H1 (cell line): Measurements from ENCODE around the gene DYRK1A. TPM values are rescaled to one million over a fixed set of nuclear protein-coding genes. Genes with fewer than 3 reads are reported as not detected.
"Not testable (repeated sequence)": the region's sequence is repeated elsewhere in the genome, so short reads cannot be mapped to it uniquely, and the experiment has no call there.

ENCODE experiments used
- CTCF ChIA-PET: fragments of 300-600 bp; sonication (Branson Sonifier 250); formaldehyde crosslinking; loops from one replicate; lab custom pipeline; 2021; ENCODE audit not compliant: partially characterized antibody; lab: Charles Lee
- POLR2A ChIA-PET: fragments of 300-600 bp; sonication (Branson Sonifier 250); formaldehyde crosslinking; loops from one replicate; lab custom pipeline; 2021; ENCODE audit warnings: inconsistent platforms; ENCODE audit not compliant: partially characterized antibody; lab: Charles Lee
- DNase-seq, 2 experiments: peaks; one replicate each; pipeline versions ENCODE4 v3.0.0 to v3.0.0-alpha.2; 2010 to 2022; ENCODE audit warnings: low spot score in 2 of 2, low read depth in 1 of 2, mixed read lengths in 1 of 2
- FAIRE-seq: peaks from 2 replicates; lab custom pipeline; 2011; peaks lifted over from hg19 to GRCh38; lab: Jason Lieb, UNC
- H2AFZ ChIP-seq: 2 replicates; pipeline ENCODE4 v1.8.1; 2012; ENCODE audit warnings: low read length, inconsistent platforms
- H2AK5ac ChIP-seq: 2 replicates; pipeline ENCODE4 v1.6.1; 2013; ENCODE audit warnings: low read depth, low read length
- H2BK120ac ChIP-seq: replicated peaks from 2 replicates; pipeline ENCODE3; 2013; ENCODE audit warnings: low read depth, low read length, inconsistent platforms
- H2BK12ac ChIP-seq: 2 replicates; pipeline ENCODE4 v1.6.1; 2013; ENCODE audit warnings: low read depth, low read length
- H2BK15ac ChIP-seq: 2 replicates; pipeline ENCODE4 v1.6.1; 2013; ENCODE audit warnings: low read length
- H2BK20ac ChIP-seq: 2 replicates; pipeline ENCODE4 v1.6.1; 2013; ENCODE audit warnings: low read length
- H2BK5ac ChIP-seq: 2 replicates; pipeline ENCODE4 v1.6.1; 2013; ENCODE audit warnings: low read depth, low read length
- H3K14ac ChIP-seq: 2 replicates; pipeline ENCODE4 v1.6.1; 2013; ENCODE audit warnings: inconsistent platforms; ENCODE audit not compliant: insufficient read length
- H3K18ac ChIP-seq: 2 replicates; pipeline ENCODE4 v1.6.1; 2013; ENCODE audit warnings: low read length; ENCODE audit errors: extremely low read depth
- H3K23ac ChIP-seq: 2 replicates; pipeline ENCODE4 v1.6.1; 2013; ENCODE audit warnings: inconsistent platforms; ENCODE audit not compliant: insufficient read length
- H3K23me2 ChIP-seq: 2 replicates; pipeline ENCODE4 v1.6.1; 2013; ENCODE audit warnings: low read depth, low read length
- H3K27ac ChIP-seq: 2 replicates; pipeline ENCODE4 v1.6.1; 2011; ENCODE audit warnings: low read depth, low read length, inconsistent platforms
- H3K27me3 ChIP-seq, 4 experiments: replicated peaks in 1 of 4; 1 replicate in 1 of 4; 2 replicates in 3 of 4; pipeline versions ENCODE4 v1.6.1 to v1.8.1; 2011 to 2013; ENCODE audit warnings: low read length in 3 of 4, mild to moderate bottlenecking in 3 of 4, inconsistent platforms in 2 of 4, mixed read lengths in 2 of 4, moderate library complexity in 1 of 4; ENCODE audit not compliant: control insufficient read depth in 3 of 4, insufficient read depth in 3 of 4; ENCODE audit errors: extremely low read depth in 1 of 4
- H3K36me3 ChIP-seq, 4 experiments: 2 replicates each; pipeline versions ENCODE4 v1.6.1 to v1.8.1; 2011 to 2013; ENCODE audit warnings: mild to moderate bottlenecking in 4 of 4, low read length in 3 of 4, moderate library complexity in 2 of 4, control low read depth in 1 of 4, inconsistent platforms in 1 of 4; ENCODE audit not compliant: insufficient read depth in 4 of 4, control insufficient read depth in 2 of 4
- H3K4ac ChIP-seq: replicated peaks from 2 replicates; pipeline ENCODE3; 2013; ENCODE audit warnings: low read length, low read depth, mixed read lengths, inconsistent platforms; ENCODE audit not compliant: insufficient read length
- H3K4me1 ChIP-seq, 4 experiments: replicated peaks in 1 of 4; 1 replicate in 1 of 4; 2 replicates in 3 of 4; pipeline versions ENCODE4 v1.6.1 to v1.8.1; 2011 to 2013; ENCODE audit warnings: low read length in 3 of 4, inconsistent platforms in 2 of 4, mixed read lengths in 1 of 4; ENCODE audit not compliant: insufficient read depth in 4 of 4, control insufficient read depth in 3 of 4
- H3K4me2 ChIP-seq, 2 experiments: 2 replicates each; pipeline versions ENCODE4 v1.6.1 to v1.8.1; 2011 to 2013; ENCODE audit warnings: low read depth in 2 of 2, low read length in 2 of 2, control low read depth in 1 of 2, inconsistent platforms in 1 of 2, mild to moderate bottlenecking in 1 of 2; ENCODE audit not compliant: insufficient read depth in 1 of 2
- H3K4me3 ChIP-seq, 4 experiments: fragments of 200-600, 300-600 bp in 1 of 4; sonication (generic), shearing (Covaris generic), sonication (Bioruptor Twin) in 1 of 4; 2 replicates each; pipeline versions ENCODE4 v1.5.1 to v1.8.1; 2011 to 2016; ENCODE audit warnings: low read length in 4 of 4, low read depth in 3 of 4, control low read depth in 2 of 4, inconsistent platforms in 2 of 4, mild to moderate bottlenecking in 2 of 4, mixed read lengths in 1 of 4, moderate library complexity in 1 of 4; ENCODE audit not compliant: insufficient read depth in 2 of 4; ENCODE audit errors: extremely low read depth in 1 of 4
- H3K56ac ChIP-seq: replicated peaks from 2 replicates; pipeline ENCODE3; 2013; ENCODE audit warnings: low read depth, mild to moderate bottlenecking, mixed read lengths, low read length, inconsistent platforms; ENCODE audit not compliant: insufficient read length
- H3K79me1 ChIP-seq: 2 replicates; pipeline ENCODE4 v1.6.1; 2013; ENCODE audit warnings: low read depth, low read length, control low read depth
- H3K79me2 ChIP-seq, 2 experiments: 2 replicates each; pipeline versions ENCODE4 v1.6.1 to v1.8.1; 2012 to 2013; ENCODE audit warnings: low read length in 2 of 2, mild to moderate bottlenecking in 2 of 2, inconsistent platforms in 1 of 2; ENCODE audit not compliant: insufficient read depth in 2 of 2, control insufficient read depth in 1 of 2
- H3K9ac ChIP-seq, 4 experiments: replicated peaks in 1 of 4; 1 replicate in 1 of 4; 2 replicates in 3 of 4; pipeline versions ENCODE4 v1.6.1 to v1.8.1; 2011 to 2013; ENCODE audit warnings: low read depth in 3 of 4, low read length in 3 of 4, control low read depth in 2 of 4, mild to moderate bottlenecking in 2 of 4, moderate library complexity in 2 of 4, inconsistent platforms in 1 of 4; ENCODE audit errors: extremely low read depth in 1 of 4
- H3K9me3 ChIP-seq, 2 experiments: 2 replicates each; pipeline versions ENCODE4 v1.6.1 to v1.8.1; 2012 to 2013; ENCODE audit warnings: mild to moderate bottlenecking in 2 of 2, moderate library complexity in 2 of 2, control low read depth in 1 of 2, inconsistent platforms in 1 of 2, low read depth in 1 of 2, low read length in 1 of 2, mixed read lengths in 1 of 2; ENCODE audit not compliant: insufficient read depth in 2 of 2
- H4K20me1 ChIP-seq, 2 experiments: replicated peaks in 1 of 2; 2 replicates each; pipeline versions ENCODE3 to v1.8.1; 2011 to 2013; ENCODE audit warnings: inconsistent platforms in 2 of 2, low read length in 2 of 2, mild to moderate bottlenecking in 1 of 2; ENCODE audit not compliant: insufficient read depth in 2 of 2, control insufficient read depth in 1 of 2
- H4K5ac ChIP-seq: 2 replicates; pipeline ENCODE4 v1.6.1; 2013; ENCODE audit warnings: low read length, low read depth, mixed read lengths, inconsistent platforms; ENCODE audit not compliant: insufficient read length
- H4K8ac ChIP-seq: 2 replicates; pipeline ENCODE4 v1.8.0; 2013; ENCODE audit warnings: mild to moderate bottlenecking, moderate library complexity, low read length, inconsistent platforms; ENCODE audit not compliant: insufficient read depth; ENCODE audit errors: extremely low read depth
- H4K91ac ChIP-seq: replicated peaks from 2 replicates; pipeline ENCODE3; 2013; ENCODE audit warnings: low read length, mixed read lengths, inconsistent platforms; ENCODE audit not compliant: insufficient read length
- WGBS, 2 experiments: shearing (Covaris generic) in 1 of 2; methylation state at CpG; one replicate each; pipeline versions ENCODE4 v1.1.6 to v1.1.7; 2013 to 2015; ENCODE audit warnings: low lambda C conversion rate in 2 of 2, mixed read lengths in 2 of 2, inconsistent platforms in 1 of 2, low coverage in 1 of 2, missing lambda C conversion rate in 1 of 2; ENCODE audit not compliant: insufficient replicate concordance in 2 of 2, insufficient coverage in 1 of 2, insufficient read length in 1 of 2; ENCODE audit errors: extremely low coverage in 1 of 2, missing lambda C conversion rate in 1 of 2; 5-methylcytosine and 5-hydroxymethylcytosine counted together
- polyA plus RNA-seq, 7 experiments: library from polyadenylated mRNA; depleted of rRNA in 3 of 7; stranded (reverse) in 5 of 7; unstranded in 2 of 7; fragments of >200 nt in 5 of 7; fragments of 200-250 nt in 2 of 7; gene quantifications; 1 replicate in 5 of 7; 2 replicates in 1 of 7; 4 replicates in 1 of 7; pipeline versions ENCODE4 v1.2.1 to v1.2.3, GENCODE V29; 2011 to 2013; ENCODE audit warnings: missing spikeins in 2 of 7, mixed read lengths in 2 of 7
- total RNA-seq: library from RNA; stranded (reverse); fragmentation: NEBNext Ultra II Directional; extraction: Animal tissue kit (Norgen Biotek cat#: 25700); gene quantifications from 2 replicates; pipeline ENCODE4 v1.2.1, GENCODE V29; 2021

The DYRK1A gene
- total and polyA plus RNA-seq, 2 of the 8 experiments (the other 6 are each of a cell fraction or from before 2014, with no cell fraction given) = 61.1 to 62.2 TPM

DNA sequence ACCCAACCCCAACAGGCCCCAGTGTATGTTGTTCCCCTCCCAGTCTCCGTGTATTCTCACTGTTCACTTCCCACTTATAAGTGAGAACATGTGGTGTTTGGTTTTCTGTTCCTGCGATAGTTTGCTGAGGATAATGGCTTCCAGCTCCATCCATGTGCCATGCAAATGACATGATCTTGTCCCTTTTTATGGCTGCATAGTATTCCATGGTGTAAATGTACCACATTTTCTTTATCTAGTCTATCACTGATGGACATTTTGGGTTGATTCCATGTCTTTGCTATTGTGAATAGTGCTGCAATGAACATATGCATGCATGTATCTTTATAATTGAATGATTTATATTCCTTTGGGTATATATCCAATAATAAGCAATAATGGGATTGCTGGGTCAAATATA lies 174.6 kb downstream of the DYRK1A start:
- H4K91ac ChIP-seq, H3K23me2 ChIP-seq, H3K27ac ChIP-seq, DNase-seq, H2AFZ ChIP-seq, H2BK5ac ChIP-seq, H3K18ac ChIP-seq, H4K5ac ChIP-seq, H4K20me1 ChIP-seq, H3K4me3 ChIP-seq, H3K27me3 ChIP-seq, H2BK12ac ChIP-seq, H3K9ac ChIP-seq, H2AK5ac ChIP-seq, H2BK20ac ChIP-seq, H3K4ac ChIP-seq, CTCF ChIA-PET, H4K8ac ChIP-seq, H3K23ac ChIP-seq, H3K4me1 ChIP-seq, H3K14ac ChIP-seq, H3K9me3 ChIP-seq, FAIRE-seq, H3K79me1 ChIP-seq, H2BK120ac ChIP-seq, H3K56ac ChIP-seq, H3K79me2 ChIP-seq, H3K36me3 ChIP-seq, H2BK15ac ChIP-seq, H3K4me2 ChIP-seq: not testable (repeated sequence)
- POLR2A ChIA-PET = interaction anchor here (0.6 kb wide), 1 partner anchor 181 kb away, joined by 3 read pairs; no protein-coding TSS in a partner anchor
- WGBS, 2 experiments = 94% methylated on average over 2 of the region's 2 CpGs; no CpG with 5 or more reads in 1 of the 2 experiments
